ENCODE data around the gene SRSF4.
"Not testable (repeated sequence)": the region's sequence is repeated elsewhere in the genome, so short reads cannot be mapped to it uniquely, and the experiment has no call there.

Gene SRSF4

DNA sequence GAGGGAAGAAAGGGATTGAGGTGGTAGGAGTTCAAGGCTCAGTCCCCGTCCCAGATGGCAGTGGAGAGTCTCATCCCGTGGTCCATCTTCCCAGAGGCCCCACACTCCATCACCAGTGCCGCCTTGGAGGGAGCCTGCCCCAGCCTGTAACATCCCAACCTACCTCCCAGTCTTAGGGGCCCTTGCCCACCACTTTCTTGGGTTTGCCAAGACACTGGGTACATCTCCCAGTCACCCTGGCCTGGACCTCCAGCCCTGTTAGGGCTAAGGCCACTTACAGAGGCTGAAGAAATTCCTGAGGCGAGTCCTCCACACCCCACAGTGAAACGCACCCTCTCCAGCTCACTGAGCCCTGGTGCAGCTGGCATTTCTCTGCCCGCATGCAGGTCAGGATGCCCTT, 61.3 kb downstream of the SRSF4 start:
- DNase-seq (ENCODE audit: low read depth) = no peak

GRCh38 chr1:29119121-29119929, 62.4 kb downstream of the SRSF4 start:
- TF ChIP-seq, protein P1, sequence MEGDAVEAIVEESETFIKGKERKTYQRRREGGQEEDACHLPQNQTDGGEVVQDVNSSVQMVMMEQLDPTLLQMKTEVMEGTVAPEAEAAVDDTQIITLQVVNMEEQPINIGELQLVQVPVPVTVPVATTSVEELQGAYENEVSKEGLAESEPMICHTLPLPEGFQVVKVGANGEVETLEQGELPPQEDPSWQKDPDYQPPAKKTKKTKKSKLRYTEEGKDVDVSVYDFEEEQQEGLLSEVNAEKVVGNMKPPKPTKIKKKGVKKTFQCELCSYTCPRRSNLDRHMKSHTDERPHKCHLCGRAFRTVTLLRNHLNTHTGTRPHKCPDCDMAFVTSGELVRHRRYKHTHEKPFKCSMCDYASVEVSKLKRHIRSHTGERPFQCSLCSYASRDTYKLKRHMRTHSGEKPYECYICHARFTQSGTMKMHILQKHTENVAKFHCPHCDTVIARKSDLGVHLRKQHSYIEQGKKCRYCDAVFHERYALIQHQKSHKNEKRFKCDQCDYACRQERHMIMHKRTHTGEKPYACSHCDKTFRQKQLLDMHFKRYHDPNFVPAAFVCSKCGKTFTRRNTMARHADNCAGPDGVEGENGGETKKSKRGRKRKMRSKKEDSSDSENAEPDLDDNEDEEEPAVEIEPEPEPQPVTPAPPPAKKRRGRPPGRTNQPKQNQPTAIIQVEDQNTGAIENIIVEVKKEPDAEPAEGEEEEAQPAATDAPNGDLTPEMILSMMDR (conservative IDR thresholded peaks at IDR 0.05; ENCODE audit: control insufficient read depth, insufficient read depth, low read depth, low read length) = no peak
- no peak for DNase-seq (ENCODE audit: low read depth)
- H3K4me3 ChIP-seq (ENCODE audit: control insufficient read depth, low read depth, low read length) = no peak overlapping the region

More for the DNA sequence above, 61.3 kb downstream of the SRSF4 start:
- no peak overlapping the region for H3K4me3 ChIP-seq (ENCODE audit: control insufficient read depth, low read depth, low read length)
- TF ChIP-seq, protein P1 (conservative IDR thresholded peaks at IDR 0.05; ENCODE audit: control insufficient read depth, insufficient read depth, low read depth, low read length) = no peak

DNA sequence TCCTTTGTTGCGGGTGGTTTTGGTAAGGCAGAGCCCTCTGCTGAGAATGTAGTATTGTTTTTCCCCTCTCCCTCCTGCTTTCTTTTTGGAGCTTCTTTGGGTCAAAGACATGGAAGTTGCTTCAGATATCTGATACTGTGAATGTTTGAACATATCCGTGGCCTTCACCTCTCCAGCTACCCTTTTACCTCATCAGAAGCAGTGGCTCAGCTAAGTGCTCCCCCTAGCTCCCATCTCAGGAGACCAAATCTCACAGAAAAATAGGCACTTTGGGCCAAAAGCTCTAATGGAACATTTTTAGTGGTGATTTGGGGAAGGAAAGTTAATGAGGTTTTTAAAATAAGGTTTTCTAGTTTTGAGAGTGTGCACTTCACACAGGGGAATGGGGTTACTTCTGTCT, 64.3 kb downstream of the SRSF4 start:
- DNase-seq (ENCODE audit: low read depth) = peak; percentile 16
- TF ChIP-seq, protein P1 (conservative IDR thresholded peaks at IDR 0.05; ENCODE audit: control insufficient read depth, insufficient read depth, low read depth, low read length) = peak; percentile 26
- H3K4me3 ChIP-seq (ENCODE audit: control insufficient read depth, low read depth, low read length) = no peak overlapping the region

- TF ChIP-seq, protein P1 (conservative IDR thresholded peaks at IDR 0.05; ENCODE audit: control insufficient read depth, insufficient read depth, low read depth, low read length) = no peak
- no peak for DNase-seq (ENCODE audit: low read depth)
- no peak overlapping the region for H3K4me3 ChIP-seq (ENCODE audit: control insufficient read depth, low read depth, low read length)
These were observed 67.0 kb downstream of the SRSF4 start for GRCh38 chr1:29114654-29115053.

DNA sequence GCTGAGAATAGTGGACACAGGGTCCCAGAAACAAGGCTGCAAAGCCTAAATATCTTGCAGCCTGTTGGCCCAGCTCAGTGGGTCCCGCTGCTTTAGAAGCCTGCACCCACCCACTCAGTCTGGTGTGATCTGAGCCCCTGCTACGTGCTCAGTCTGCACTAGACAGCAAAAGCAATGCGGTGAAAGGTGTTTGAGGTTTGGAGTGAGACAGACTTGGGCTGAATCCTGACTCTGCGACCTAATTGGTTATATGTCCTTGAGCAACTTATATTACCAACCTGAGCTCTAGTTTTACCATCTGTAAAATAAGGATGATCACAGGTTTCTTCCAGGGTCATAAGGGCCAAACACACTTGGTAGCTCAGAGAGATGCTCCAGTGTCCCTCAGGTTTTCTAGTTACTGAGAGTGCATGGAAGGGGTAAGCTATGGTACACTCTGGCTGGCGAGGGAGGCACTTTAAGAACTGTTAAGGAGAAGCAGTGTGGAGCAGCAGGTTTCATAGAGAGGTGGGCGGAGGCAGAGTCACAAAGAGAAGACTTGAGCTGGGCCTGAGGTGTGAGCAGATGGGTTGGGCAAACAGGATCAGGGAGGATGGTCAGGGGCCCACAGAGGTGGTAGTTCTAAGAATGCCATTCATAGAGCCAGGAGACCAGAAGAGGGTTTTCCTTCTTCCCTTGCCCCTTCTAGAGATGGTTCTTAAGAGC, 68.1 kb downstream of the SRSF4 start:
- no peak for DNase-seq (ENCODE audit: low read depth)
- TF ChIP-seq, protein P1 (conservative IDR thresholded peaks at IDR 0.05; ENCODE audit: control insufficient read depth, insufficient read depth, low read depth, low read length) = no peak
- no peak overlapping the region for H3K4me3 ChIP-seq (ENCODE audit: control insufficient read depth, low read depth, low read length)

DNA sequence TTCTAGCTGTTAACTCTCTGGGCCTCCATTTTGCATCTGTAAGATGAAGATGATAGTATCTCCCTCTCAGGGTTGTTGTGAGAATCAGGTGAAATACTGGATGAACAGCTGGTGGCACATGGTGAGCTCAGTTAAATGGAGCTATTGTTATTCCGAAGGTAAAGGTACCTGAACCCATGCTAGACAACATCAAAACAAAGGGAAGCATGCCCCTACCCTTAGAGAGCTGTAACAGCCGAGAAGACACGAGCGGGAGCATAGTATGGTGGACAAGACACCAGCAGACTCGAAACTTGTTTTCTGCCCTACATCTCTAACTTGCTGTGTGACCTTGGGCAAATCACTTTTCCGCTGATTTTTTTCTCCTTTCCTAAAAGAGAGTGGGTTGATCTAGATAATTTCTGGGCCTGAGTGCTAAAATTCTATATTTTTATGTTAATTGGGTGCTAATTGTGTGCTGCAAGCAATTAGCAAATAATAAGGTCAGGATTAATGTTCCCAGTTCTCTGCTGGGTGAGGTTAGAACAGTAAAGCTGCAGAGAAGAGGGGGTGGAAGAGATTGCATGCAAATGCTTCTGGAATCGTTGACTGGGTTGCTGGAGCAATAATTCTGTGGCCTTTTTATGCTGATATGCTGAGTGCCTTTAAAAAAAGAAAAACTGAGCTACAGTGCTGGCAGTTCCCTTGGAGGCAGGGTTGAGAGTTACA, 68.8 kb downstream of the SRSF4 start:
- DNase-seq (ENCODE audit: low read depth) = no peak
- TF ChIP-seq, protein P1 (conservative IDR thresholded peaks at IDR 0.05; ENCODE audit: control insufficient read depth, insufficient read depth, low read depth, low read length) = no peak
- H3K4me3 ChIP-seq (ENCODE audit: control insufficient read depth, low read depth, low read length) = no peak overlapping the region

DNA sequence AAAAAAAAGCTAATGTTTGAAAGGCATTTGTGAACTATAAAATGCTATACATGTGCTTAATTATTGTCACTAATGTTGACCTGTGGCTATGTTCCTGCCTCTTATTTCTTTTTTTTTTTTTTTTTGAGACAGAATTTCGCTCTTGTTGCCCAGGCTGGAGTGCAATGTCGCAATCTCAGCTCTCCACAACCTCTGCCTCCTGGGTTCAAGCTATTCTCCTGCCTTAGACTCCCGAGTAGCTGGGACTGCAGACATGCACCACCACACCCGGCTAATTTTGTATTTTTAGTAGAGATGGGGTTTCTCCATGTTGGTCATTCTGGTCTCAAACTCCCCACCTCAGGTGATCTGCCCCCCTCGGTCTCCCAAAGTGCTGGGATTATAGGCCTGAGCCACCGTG, 73.7 kb downstream of the SRSF4 start:
- H3K4me3 ChIP-seq (ENCODE audit: control insufficient read depth, low read depth, low read length); DNase-seq (ENCODE audit: low read depth): not testable (repeated sequence)

Measured in fibroblast of mammary gland (primary cell).